NOMO-1 treated with DMSO at 0.1 percent for 48 hours (cell line): Measurements from ENCODE around the gene AKT1S1.

ENCODE experiments used
- DNase-seq: peaks from one replicate; lab custom pipeline; 2025; ENCODE audit not compliant: unreplicated experiment; lab: John Stamatoyannopoulos, UW

Gene AKT1S1

DNA sequence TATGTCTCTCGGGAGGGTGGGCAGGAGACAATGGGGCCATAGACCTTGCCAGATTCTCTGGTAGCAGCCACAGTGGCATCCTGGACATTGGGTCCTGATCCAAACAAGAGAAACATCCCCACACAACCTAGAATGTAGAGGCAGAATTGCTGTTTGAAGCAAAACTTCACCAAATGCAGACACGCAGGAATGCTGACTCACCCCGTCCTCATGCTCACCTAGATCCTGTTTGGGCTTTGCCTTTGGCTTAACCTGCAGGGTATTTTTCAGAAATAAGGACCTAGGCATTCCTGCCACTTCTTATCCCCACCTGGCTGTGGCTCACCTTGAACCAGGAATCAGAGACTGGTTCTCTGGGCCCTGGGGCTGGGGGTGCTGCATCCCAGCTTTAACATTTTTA lies 7.6 kb upstream of the AKT1S1 start:
- DNase-seq, result no peak

DNA sequence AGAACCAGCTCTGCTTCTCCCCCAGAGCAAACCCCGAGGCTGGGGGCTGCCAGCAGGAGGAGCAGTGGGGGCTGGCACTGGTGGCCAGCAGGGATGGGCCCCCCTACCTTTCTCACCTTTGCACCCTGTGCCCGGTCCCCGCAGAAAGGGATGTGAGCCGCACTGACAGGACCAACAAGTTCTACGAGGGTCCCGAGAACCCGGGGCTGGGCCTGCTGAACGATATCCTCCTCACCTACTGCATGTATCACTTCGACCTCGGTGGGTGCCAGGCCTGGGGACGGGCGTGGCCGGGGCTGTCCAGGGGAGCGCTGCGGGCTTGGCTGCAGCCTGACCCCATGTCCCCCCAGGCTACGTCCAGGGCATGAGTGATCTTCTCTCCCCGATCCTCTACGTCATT lies 7.0 kb upstream of the AKT1S1 start:
- no peak for DNase-seq

DNA sequence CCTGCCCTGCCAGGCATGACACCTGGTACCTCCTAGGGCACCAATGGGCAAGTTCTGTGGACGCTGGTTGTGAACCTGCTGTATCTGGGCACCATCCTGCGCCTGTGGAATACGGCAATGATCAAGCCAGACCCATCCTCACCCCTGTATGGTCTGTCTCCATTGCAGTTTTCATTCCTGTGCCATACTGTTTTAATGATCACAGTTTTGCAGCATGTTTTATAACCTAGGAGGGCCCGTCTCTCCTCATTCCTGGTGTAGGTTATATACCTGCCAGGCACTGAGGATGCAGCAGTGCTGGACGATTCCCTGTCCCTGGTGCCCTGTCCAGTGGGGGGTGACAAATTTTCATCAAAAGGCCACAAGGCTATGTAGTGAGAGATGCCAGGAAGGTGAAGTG lies 5.9 kb upstream of the AKT1S1 start:
- DNase-seq, result no peak

DNA sequence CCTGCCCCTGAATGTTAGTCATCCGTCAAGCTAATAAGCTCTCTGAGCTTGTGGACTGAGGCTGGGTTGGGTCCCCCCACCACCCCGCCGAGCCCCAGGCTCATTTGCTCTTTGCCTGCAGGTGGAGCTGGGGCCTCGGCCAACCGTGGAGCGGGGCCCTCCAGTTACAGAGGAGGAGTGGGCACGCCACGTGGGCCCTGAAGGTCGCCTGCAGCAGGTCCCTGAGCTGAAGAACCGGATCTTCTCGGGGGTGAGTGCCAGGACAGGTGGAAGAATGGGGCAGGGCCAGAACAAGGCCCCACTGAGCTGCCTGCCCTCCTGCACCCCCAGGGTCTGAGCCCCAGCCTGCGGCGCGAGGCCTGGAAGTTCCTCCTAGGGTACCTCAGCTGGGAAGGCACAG lies 5.5 kb upstream of the AKT1S1 start:
- no peak for DNase-seq

DNA sequence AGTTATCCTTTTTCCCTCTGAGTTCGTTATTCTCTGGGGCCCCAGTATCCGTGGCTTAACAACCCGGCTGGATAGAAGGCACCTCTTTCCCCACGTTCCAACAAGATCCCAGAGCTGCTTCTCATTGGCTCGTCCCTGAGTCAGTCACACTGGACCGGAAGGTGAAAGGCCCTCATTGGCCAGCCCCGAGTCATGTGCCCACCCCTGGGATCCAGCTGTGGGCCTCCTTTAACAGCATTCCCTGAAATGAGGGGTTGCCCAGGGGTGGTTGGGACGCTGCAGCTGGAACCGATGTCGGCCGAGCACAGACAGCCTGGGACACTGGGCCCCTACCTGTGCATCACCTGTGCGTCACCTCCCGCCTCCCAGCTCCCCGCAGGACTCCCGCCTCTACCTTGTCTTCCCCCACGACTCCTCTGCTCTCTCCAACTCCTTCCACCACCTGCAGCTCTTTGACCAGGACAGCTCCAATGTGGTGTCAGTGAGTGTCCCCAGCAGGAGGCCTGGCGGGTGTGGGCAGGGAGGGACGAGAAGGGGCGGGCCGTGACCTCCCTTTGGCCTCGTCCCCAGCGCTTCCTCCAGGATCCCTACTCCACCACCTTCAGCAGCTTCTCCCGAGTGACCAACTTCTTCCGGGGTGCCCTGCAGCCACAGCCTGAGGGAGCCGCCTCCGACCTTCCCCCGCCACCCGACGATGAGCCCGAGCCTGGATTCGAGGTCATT lies 4.7 kb upstream of the AKT1S1 start:
- no peak for DNase-seq

DNA sequence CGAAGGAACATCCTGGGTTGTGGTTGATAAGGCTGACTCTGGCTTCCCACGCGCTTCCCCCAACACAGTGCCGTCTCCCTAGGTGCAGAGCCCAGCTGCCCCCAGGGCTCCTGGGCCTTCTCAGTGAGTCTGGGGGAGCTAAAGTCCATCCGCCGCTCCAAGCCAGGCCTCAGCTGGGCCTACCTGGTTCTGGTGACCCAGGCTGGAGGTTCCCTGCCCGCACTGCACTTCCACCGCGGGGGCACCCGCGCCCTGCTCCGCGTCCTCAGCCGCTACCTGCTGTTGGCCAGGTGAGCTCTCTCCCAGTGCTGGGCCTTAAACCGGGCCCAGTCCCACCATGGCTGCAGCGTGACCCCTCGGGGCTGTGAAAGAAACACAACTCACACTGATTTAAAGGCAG lies 4.0 kb upstream of the AKT1S1 start:
- no peak for DNase-seq

DNA sequence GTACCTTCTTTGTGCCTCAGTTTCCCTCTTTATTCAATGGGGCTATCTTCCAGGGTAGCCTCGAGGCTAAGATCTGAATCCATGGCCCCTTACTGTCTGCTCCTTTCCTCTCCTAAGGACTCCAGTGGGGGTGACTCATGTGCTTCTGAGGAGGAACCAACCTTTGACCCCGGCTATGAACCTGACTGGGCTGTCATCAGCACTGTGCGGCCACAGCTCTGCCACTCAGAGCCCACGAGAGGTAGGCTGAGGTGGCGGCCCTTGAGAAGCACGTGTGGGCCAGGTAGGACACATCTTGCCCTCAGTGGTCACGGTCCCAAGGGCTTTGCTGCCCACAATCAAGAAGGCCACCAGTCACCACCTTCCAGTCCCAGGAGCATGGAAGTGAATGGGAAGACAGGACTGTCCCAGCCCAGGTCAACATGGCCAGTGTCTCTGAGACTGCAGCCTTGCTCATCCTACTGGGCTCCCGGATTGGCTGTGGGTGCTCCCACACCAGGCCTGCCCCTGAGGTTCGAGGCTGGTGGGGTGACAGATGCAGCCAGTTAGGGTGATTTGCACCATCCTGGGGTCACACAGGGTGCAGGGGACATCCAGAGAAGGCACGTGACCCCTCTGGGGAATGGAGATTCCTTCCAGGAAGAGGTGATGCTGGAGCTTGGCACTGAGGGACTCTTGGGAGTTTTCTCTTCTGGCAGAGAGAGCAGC lies 3.2 kb upstream of the AKT1S1 start:
- DNase-seq, result no peak

DNA sequence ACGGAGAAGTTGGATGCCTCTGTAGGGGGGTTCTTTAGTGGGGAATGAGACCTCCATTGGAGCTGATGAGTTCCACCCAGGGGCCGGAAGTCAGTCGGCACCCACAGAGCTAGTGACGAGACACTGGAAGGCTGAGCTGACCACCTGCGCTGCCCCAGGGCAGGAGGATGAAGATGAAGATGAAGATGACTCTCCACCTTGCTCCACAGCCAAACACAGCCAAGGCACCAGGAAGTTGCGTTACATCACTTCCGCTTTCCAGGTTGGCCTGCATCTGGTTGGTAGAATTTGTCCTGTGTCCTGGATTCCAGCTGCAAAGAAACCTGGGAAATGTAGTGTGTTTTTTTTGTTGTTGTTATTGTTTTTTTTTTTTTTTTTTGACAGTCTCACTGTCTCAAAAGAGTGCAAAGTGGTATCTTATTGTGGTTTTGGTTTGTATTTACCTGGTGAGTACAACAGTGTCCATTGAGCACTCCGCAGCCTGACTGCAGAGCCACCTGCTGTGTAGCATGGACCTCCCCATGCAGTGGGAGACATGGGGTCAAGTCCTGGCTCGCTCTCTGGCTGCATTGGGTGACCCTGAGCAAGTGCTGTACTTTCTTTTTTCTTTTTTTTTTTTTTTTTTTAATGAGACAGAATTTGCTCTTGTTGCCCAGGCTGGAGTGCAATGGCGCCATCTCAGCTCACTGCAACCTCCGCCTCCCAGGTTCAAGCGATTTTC lies 2.2 kb upstream of the AKT1S1 start:
- peak; percentile 29 for DNase-seq

DNA sequence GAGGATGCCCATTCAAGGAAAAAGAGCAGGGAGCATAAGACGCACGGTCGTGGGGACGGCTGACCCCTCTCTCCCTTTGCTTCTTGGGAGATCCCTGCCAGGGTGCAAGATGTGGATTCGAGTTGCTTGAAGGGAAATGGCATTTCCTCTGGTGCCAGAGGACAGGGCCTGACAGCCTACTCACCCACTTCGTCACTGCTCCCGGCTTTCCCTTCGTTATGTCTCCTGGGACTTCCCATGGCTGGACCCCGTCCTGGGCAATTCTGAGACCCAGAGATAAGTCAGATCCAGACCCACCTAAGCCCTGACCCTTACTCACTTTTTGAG lies 1.6 kb upstream of the AKT1S1 start:
- DNase-seq, result no peak

DNA sequence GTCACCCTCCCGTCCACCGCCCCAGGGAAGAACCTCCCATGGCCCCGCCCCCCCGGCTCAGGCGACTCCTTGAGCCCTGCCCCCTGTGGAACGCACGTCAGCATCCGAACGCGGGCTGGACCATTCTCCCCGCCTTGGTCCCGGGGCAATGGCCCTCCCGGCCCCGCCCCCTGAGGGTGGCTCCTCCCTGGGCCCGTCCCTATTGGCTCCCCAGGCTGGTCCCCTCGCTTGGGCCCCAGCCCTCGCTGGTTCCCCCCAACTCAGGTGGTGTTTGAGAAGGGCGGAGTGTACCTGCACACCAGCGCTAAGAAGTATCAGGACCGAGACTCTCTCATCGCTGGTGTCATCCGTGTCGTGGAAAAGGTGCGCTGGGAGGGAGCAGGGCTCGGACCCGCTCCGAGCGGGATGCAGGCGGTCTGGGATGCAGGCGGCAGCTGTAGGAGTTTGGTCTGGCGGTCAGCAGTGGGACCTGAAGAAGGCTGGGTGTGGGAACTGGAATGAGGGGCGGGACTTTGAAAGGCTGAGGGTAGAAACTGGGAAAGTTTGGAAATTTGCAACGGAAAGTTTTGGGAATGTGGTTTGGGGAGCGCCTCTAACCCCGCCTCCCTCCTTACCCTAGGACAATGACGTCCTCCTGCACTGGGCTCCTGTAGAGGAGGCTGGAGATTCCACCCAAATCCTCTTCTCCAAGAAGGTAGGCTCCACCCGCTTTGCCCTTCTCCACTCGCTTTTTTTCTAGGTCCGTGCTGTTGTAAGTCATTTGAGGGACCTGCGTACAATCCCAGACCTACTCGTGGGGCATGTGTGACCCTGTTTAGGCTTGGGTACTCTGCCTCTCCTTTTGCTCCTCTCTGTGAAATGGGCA lies 956 bp upstream of the AKT1S1 start:
- DNase-seq, result peak; percentile 94

DNA sequence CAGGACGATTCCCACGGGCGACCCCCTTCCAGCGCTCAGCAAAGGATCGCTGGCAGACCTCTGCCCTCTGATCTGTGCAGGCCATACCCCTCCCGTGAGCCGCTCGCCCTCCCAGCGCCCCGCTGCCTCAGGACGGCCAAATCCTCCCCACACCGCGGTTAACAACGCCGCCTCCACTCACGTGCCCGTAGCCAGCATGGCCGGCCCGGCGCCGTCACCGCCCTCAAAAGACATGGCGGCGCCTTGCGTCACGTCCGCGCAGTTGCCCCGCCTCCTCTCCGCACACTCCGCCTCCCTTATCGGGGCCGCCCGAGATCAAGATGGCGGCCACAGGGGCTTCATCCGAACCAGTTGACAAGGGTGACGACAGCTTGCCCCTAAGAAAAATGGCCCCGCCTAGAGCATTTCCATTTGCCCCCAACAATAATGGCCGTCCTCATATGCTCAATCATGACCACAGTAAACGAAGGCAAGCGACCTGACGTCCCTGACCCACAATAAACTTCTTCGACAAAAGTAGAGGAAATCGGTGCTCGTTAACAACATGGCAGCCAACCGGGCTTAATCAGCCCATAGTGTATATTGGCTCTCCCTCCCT lies 634 bp downstream of the AKT1S1 start:
- peak; percentile 98 for DNase-seq

DNA sequence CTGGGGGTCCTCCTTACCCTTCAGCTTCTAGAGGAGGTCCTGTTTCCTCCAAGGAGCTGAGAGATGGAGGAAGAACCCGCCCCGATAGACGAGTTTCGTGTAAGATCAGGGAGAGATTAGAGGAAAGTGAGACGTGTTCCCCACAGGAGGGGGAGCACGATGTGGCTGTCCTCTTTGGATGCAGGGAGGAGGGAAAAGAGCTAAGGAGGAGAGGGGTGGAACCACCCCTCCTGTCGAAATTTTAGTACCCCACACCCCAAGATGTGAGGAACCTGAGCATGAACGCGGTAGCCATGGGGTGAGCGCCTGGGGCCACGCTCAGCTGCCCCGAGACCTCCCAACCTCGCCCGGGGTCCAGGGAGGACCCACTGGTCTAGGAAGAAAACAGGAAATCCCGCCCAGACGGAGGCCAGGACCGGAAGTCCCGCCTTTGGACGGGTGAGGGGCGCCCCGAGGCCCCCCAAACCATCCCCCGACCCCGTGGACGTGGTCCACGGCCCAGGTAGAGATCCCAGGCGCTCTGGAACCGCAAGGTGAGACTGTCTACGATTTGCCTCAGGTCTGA lies 1.2 kb downstream of the AKT1S1 start:
- DNase-seq, result no peak

DNA sequence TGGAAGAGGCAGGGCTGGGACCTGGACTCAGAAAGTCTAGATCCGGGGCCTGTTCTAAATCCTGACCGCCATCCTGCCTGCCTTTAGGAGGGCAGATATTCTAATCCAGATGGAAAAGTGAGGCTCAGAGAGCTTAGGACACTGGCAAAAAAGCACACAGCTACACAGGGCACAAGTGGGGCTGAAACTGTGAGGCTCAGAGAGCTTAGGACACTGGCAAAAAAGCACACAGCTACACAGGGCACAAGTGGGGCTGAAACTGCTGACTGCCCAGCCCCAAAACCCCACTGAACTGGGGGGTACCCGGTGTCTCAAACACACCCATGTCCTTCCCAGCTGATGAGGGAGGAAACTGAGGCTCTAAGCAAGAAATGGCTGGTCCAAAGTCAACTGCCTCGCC lies 2.0 kb downstream of the AKT1S1 start:
- no peak for DNase-seq

DNA sequence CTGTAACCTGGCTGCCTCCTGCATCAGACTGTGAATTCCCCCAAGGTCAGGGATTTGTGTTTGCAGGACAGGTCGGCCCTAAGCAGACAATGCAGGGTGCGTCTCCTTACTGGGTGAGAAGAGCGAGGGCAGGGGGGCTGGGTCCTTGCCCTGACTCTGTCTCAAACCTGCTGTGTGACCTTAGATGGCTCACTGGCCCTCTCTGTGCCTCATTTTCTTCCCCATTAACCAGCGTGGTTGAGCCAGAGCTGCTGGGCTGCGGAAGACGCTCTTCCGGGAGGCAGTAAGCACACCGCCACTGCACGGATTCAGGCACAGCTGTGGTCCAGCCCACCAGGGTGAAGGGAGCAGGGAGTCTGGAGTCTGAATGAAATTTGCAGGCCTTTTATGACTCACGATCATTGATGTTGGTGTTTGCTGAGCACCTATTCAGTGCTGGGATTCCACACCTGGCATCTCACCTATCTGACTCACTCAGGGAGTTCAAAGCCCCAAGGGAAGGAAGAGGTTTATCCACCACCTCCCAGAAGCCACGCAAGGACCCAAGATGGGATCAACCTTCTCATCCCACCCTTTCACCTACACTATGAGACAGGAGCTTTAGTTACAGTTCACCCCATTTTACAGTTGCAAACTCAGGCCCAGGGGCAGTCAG lies 2.5 kb downstream of the AKT1S1 start:
- no peak for DNase-seq

DNA sequence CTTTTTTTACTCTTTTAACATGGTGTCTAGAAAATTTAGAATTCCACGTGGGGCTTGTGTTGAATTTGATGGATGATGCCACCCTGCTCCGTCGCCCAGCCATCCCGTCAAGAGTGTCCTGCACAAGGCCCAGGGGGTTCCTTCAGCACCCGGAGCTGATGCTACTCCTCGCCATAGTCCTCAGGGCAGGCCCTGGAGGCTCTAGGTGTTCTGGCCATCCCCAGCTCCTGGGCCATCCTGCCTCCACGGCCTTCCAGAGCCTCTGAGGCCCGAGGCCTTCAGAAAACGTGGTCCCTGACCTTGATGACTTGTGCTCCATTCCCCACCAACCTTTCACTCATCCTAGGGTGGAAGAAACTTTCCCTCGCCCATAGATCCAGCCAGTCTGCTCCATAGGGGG lies 3.3 kb downstream of the AKT1S1 start:
- DNase-seq, result no peak

DNA sequence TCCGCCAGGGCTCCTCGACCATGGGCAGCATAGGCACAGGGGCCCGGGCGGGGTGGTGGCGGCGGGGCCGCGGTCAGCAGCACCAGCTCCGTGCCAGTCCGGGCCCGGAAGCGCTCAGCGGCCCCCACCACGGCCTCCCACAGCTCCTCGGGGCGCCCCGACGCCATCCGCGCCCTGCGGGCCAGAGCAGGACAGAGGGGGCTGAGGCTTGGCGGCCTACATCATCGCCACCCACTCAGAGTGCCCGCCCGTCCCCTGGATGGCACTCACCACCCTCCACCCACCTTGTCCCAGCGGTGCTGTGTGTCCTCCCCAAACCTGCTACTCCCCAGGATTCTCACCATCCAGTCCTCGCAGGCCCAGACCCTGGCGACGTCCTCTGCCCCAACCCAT lies 4.0 kb downstream of the AKT1S1 start:
- DNase-seq, result no peak

DNA sequence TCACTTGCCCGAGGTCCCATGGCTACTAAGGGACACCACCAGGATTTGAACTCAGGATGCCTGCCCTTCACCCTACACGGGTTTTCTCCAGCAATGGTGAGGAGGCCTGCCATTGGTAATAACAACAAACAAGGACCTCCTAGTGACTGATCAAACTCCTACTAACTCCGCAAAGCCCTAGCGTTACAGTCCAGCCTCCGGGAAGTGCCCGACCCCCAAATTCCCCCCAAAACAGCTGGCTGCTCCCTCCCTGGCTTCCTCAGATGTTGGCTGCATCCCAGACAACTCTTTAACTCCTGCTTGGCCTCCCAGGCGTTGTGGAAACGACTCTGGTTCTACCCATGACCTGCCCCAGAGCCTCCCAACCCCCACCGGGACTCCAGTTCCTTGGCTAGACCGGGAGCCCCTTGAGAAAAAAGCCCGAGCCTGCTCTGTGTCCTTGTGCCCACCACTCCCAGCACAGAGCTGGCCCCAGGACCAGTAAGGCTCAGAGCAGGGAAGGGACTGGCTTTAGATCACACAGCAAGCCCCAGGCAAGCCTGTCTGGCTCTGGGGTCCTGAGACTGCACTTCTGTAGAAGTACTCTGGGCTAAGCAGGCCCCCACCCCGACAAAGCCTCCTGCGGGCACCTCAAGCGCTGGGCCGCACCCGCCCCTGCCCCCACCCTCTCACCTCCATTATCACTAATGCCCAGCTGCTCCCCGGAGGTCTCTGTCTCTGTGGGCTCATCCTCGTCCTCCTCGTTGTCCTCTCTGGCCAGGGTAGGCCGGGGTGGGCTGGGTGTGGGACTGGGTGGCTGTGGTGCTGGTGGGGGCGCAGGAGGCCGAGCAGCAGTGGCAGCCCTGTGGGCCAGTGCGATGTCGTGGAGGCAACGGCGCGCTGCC lies 4.7 kb downstream of the AKT1S1 start:
- no peak for DNase-seq

DNA sequence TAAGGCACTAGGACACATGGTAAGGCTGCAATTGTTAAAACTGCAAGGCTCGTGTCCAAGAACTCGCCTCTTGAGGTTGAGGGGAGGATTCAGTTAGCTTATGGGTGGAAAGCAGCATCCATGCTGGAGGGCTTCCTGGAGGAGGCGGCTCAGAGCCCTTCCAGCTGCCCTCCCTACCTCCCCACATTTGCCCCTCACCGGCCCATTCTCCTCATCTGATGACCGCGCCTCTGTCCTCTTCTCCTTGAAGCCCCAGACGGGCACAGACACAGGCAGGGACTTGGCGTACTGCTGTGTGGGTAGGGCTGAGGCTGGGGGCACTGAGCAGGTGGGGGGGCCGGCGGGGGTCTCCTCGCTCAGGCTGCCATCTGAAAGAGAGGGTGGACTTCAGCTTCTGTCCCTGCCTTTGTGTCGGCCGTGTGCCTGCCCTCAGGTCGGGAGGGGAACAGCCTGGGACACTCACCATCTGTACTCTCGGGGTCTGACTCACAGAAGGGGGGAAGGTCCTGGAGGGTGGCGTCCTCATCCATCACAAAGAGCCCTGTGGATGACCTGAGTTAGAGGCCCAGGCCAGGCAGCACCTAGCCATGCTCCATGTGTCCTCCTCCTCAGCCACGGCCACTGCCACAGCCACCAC lies 5.7 kb downstream of the AKT1S1 start:
- DNase-seq, result no peak
